ENCODE data around the gene PSMG3. TPM values are rescaled to one million over a fixed set of nuclear protein-coding genes. Genes with fewer than 3 reads are reported as not detected.

Gene PSMG3
- total RNA-seq, 4 donors from 2014 or later, result 38.2 to 73.2 (median 60.7) TPM

GRCh38 chr7:1604383-1604782 lies 34.6 kb upstream of the PSMG3 start:
- intact Hi-C loops (cut with DNase I; ENCODE audit: low total_unique reads), result no loop called here
- 72 to 83% methylated on average over 2 of the region's 2 CpGs for WGBS, 2 donors

GRCh38 chr7:1603346-1604225 lies 33.8 kb upstream of the PSMG3 start:
- intact Hi-C loops (cut with DNase I; ENCODE audit: low total_unique reads), result no loop called here
- 75 to 86% methylated on average over 39 of the region's 41 CpGs for WGBS, 2 donors

More at GRCh38 chr7:1604383-1604782, 34.6 kb upstream of the PSMG3 start:
- no peak for DNase-seq (ENCODE audit: low spot score in 2 of 2)
- no peak overlapping the region for H3K4me3 ChIP-seq (ENCODE audit: low read depth, poor library complexity, severe bottlenecking)
- TF ChIP-seq CTCF (IDR thresholded peaks at IDR 0.05), result no peak
- TF ChIP-seq POLR2A (IDR thresholded peaks at IDR 0.05), result no peak

GRCh38 chr7:1602386-1602785 lies 32.6 kb upstream of the PSMG3 start:
- H3K4me3 ChIP-seq (ENCODE audit: low read depth, poor library complexity, severe bottlenecking), result no peak overlapping the region
- intact Hi-C loops (cut with DNase I; ENCODE audit: low total_unique reads), result no loop called here
- DNase-seq (ENCODE audit: low spot score in 2 of 2), result no peak
- WGBS, 2 donors, result 87 to 89% methylated on average over 15 of the region's 15 CpGs
- no peak for TF ChIP-seq POLR2A (IDR thresholded peaks at IDR 0.05)
- no peak for TF ChIP-seq CTCF (IDR thresholded peaks at IDR 0.05)

More at GRCh38 chr7:1603346-1604225, 33.8 kb upstream of the PSMG3 start:
- H3K4me3 ChIP-seq (ENCODE audit: low read depth, poor library complexity, severe bottlenecking), result no peak overlapping the region
- TF ChIP-seq POLR2A (IDR thresholded peaks at IDR 0.05), result no peak
- no peak for TF ChIP-seq CTCF (IDR thresholded peaks at IDR 0.05)
- no peak for DNase-seq (ENCODE audit: low spot score in 2 of 2)

- WGBS, 2 donors, result 83 to 86% methylated on average over 24 of the region's 24 CpGs
- intact Hi-C loops (cut with DNase I; ENCODE audit: low total_unique reads), result no loop called here
- DNase-seq (ENCODE audit: low spot score in 2 of 2), result no peak
- no peak overlapping the region for H3K4me3 ChIP-seq (ENCODE audit: low read depth, poor library complexity, severe bottlenecking)
- TF ChIP-seq POLR2A (IDR thresholded peaks at IDR 0.05) (no peak), CTCF (IDR thresholded peaks at IDR 0.05) (no peak)
Observed at GRCh38 chr7:1601956-1602355, 32.1 kb upstream of the PSMG3 start.

GRCh38 chr7:1599640-1600395 lies 30.0 kb upstream of the PSMG3 start:
- DNase-seq (ENCODE audit: low spot score in 2 of 2), result no peak
- intact Hi-C loops (cut with DNase I; ENCODE audit: low total_unique reads), result no loop called here
- no peak overlapping the region for H3K4me3 ChIP-seq (ENCODE audit: low read depth, poor library complexity, severe bottlenecking)
- TF ChIP-seq CTCF (IDR thresholded peaks at IDR 0.05) (no peak), POLR2A (IDR thresholded peaks at IDR 0.05) (no peak)
- WGBS, 2 donors, result 81 to 82% methylated on average over 28 to 29 of the region's 29 CpGs
